ENCODE results near the gene NTRK1. TPM values are rescaled to one million over a fixed set of nuclear protein-coding genes. Genes with fewer than 3 reads are reported as not detected.

NTRK1 gene
- total RNA-seq, 1 experiment from 2014 or later = 0.24 TPM

GRCh38 chr1:156901590-156901900 lies 40.9 kb downstream of the NTRK1 start:
- Histone ChIP-seq H3K18ac (ENCODE audit: insufficient read length, low read depth, low read length) (no peak overlapping the region), H4K5ac (ENCODE audit: insufficient read length, low read depth, low read length) (no peak overlapping the region), H3K27ac (ENCODE audit: insufficient read length, low read depth, low read length) (no peak overlapping the region), H3K27me3 (ENCODE audit: insufficient read depth, low read length) (no peaks in the 10 kb centered on the region; the same call in 1 of the 2 replicates), H2BK20ac (ENCODE audit: low read depth, low read length, poor library complexity, severe bottlenecking) (no peak overlapping the region), H3K9me3 (ENCODE audit: control insufficient read depth, low read depth, low read length) (no peaks in the 10 kb centered on the region), H2BK15ac (ENCODE audit: low read depth, low read length) (no peak overlapping the region), H4K20me1 (ENCODE audit: control insufficient read depth, insufficient read depth, insufficient read length) (no peaks in the 10 kb centered on the region), H3K4me1 (ENCODE audit: insufficient read depth, low read length) (no peaks in the 10 kb centered on the region), H2AFZ (ENCODE audit: low read length) (no peak overlapping the region), H2BK12ac (ENCODE audit: insufficient read length, low read depth, low read length) (no peak overlapping the region), H3K56ac (ENCODE audit: insufficient read length, low read depth, low read length) (no peak overlapping the region), H3K23me2 (ENCODE audit: insufficient read length, low read depth, low read length, poor library complexity, severe bottlenecking) (no peaks in the 10 kb centered on the region), H3K14ac (ENCODE audit: insufficient read depth, low read length) (no peak overlapping the region), H3K9ac (ENCODE audit: extremely low read depth, insufficient read length, low read length) (no peak overlapping the region), H2BK120ac (ENCODE audit: low read depth, low read length, poor library complexity, severe bottlenecking) (no peak overlapping the region), H2AK5ac (ENCODE audit: insufficient read length, low read length) (no peak overlapping the region), H4K91ac (ENCODE audit: insufficient read length, low read depth, low read length) (no peak overlapping the region), H3K79me2 (ENCODE audit: insufficient read depth, low read length) (no peaks in the 10 kb centered on the region), H2BK5ac (ENCODE audit: insufficient read length, low read length) (no peak overlapping the region), H4K8ac (replicated peaks; ENCODE audit: insufficient read length, low read depth, low read length) (no peak overlapping the region), H3T11ph (ENCODE audit: low read length) (no peak overlapping the region), H3K4ac (ENCODE audit: low read depth, low read length) (no peak overlapping the region), H3K79me1 (ENCODE audit: insufficient read depth, low read depth, low read length, poor library complexity, severe bottlenecking) (no peaks in the 10 kb centered on the region), H3K23ac (ENCODE audit: insufficient read length, low read depth, low read length) (no peak overlapping the region), H3K4me2 (ENCODE audit: insufficient read depth, insufficient read length, low read length) (no peak overlapping the region)
- no CpG with 5 or more reads among the region's 4 CpGs for WGBS (ENCODE audit: extremely low coverage, insufficient read length, low lambda C conversion rate)
- TF ChIP-seq CTCF (conservative IDR thresholded peaks at IDR 0.05) = no peak
- H3K27ac Mint-ChIP-seq = no peak overlapping the region
- no peak overlapping the region for H3K4me3 Mint-ChIP-seq
- no peak for DNase-seq
- H3K4me1 Mint-ChIP-seq = peaks cover 12 to 27% of the 10 kb centered on the region in 2 experiments
- peaks cover 43% of the 10 kb centered on the region for H3K27me3 Mint-ChIP-seq (ENCODE audit: low read depth)
- no peaks in the 10 kb centered on the region for H3K9me3 Mint-ChIP-seq
- H3K36me3 Mint-ChIP-seq (ENCODE audit: insufficient read depth in 1 of 3, low read depth in 3 of 3) = no peaks in the 10 kb centered on the region

Data from H9 (cell line).